Measurements from ENCODE around the gene STEAP1B.

GRCh38 chr7:22375359-22376048 lies 124.5 kb downstream of the STEAP1B start:
- TF ChIP-seq POLR2A (IDR thresholded peaks at IDR 0.05) (no peak), CTCF (IDR thresholded peaks at IDR 0.05) (no peak)
